RWPE1 (cell line): ENCODE results near the gene BRD4.

ENCODE experiments used
- CTCF ChIA-PET: fragments of 350-600 bp; sonication (Branson Sonifier 250); formaldehyde crosslinking; extraction: SDS; loops from one replicate; lab custom pipeline; 2021; lab: Yijun Ruan, JAX
- POLR2A ChIA-PET: fragments of 400-600 bp; formaldehyde crosslinking; extraction: SDS; loops from one replicate; lab custom pipeline; 2020; ENCODE audit warnings: antibody characterized with exemption; ENCODE audit not compliant: low non-redundant PET; lab: Yijun Ruan, JAX
- DNase-seq: peaks from one replicate; pipeline ENCODE4 v3.0.0; 2012; ENCODE audit warnings: low spot score
- H3K27ac ChIP-seq: fragments of 450-650 bp; 2 replicates; pipeline ENCODE4 v1.5.1; 2017
- CTCF ChIP-seq: fragments of 450-650 bp; conservative IDR thresholded peaks from 2 replicates; pipeline ENCODE4 v1.5.1; 2017; ENCODE audit warnings: low read depth, mild to moderate bottlenecking

Gene BRD4

GRCh38 chr19:15264061-15264932 lies 68.0 kb downstream of the BRD4 start:
- peak; percentile 32 for DNase-seq
- ChIA-PET CTCF (interaction anchor here (0.6 kb wide), 1 partner anchor 698 kb away, joined by 5 read pairs; no protein-coding TSS in a partner anchor), POLR2A (no interaction called here)
- peak overlapping the region; percentile 90 for H3K27ac ChIP-seq
- peak; percentile 80 for TF ChIP-seq CTCF

- no peak for TF ChIP-seq CTCF
- peak overlapping the region; percentile 90 for H3K27ac ChIP-seq
- ChIA-PET POLR2A (no interaction called here), CTCF (interaction anchor here (0.5 kb wide), 1 partner anchor 609 kb away, joined by 3 read pairs; no protein-coding TSS in a partner anchor)
- DNase-seq = no peak
Measured at GRCh38 chr19:15263361-15263985, 68.9 kb downstream of the BRD4 start.

- TF ChIP-seq CTCF = no peak
- ChIA-PET CTCF (interaction anchor here (0.6 kb wide), 1 partner anchor 515 kb away, joined by 3 read pairs; no protein-coding TSS in a partner anchor), POLR2A (no interaction called here)
- DNase-seq = no peak
- peak overlapping the region; percentile 90 for H3K27ac ChIP-seq
Measured at GRCh38 chr19:15262011-15262410, 70.3 kb downstream of the BRD4 start.

- no peak for DNase-seq
- H3K27ac ChIP-seq = peak overlapping the region; percentile 90
- CTCF ChIA-PET = interaction anchor here (1.1 kb wide), 1 partner anchor 17 kb away, joined by 4 read pairs; no protein-coding TSS in a partner anchor
- TF ChIP-seq CTCF = no peak; the same call in 1 of the 2 replicates
- POLR2A ChIA-PET = no interaction called here
Measured at GRCh38 chr19:15260939-15261338, 71.4 kb downstream of the BRD4 start.

GRCh38 chr19:15259907-15260306 lies 72.4 kb downstream of the BRD4 start:
- ChIA-PET CTCF (interaction anchor here (1.1 kb wide), 1 partner anchor 16 kb away, joined by 4 read pairs; no protein-coding TSS in a partner anchor), POLR2A (no interaction called here)
- no peak for DNase-seq
- TF ChIP-seq CTCF = no peak
- peak overlapping the region; percentile 97 for H3K27ac ChIP-seq

GRCh38 chr19:15257782-15258181 lies 74.6 kb downstream of the BRD4 start:
- no peak for TF ChIP-seq CTCF
- DNase-seq = no peak
- ChIA-PET POLR2A (no interaction called here), CTCF (no interaction called here)
- H3K27ac ChIP-seq = peak overlapping the region; percentile 97
